Nephron (organoid): ENCODE measurements around the gene AUP1.
A peak's percentile ranks its signal among the peaks of the same experiment; 100 is the strongest.

Source experiments
- H3K27ac Mint-ChIP-seq, 3 experiments: 2 replicates each; pipeline ENCODE4 v1.8.0; 2020; ENCODE audit warnings: mixed read lengths in 3 of 3, mild to moderate bottlenecking in 2 of 3, moderate library complexity in 1 of 3
- H3K27me3 Mint-ChIP-seq: 2 replicates; pipeline ENCODE4 v1.8.0; 2021; ENCODE audit warnings: low read depth, mild to moderate bottlenecking, moderate library complexity, mixed read lengths
- H3K36me3 Mint-ChIP-seq: 2 replicates; pipeline ENCODE4 v1.8.0; 2020; ENCODE audit warnings: low read depth, mixed read lengths
- H3K4me1 Mint-ChIP-seq: 2 replicates; pipeline ENCODE4 v1.8.0; 2020; ENCODE audit warnings: mixed read lengths
- H3K4me3 Mint-ChIP-seq, 3 experiments: 2 replicates each; pipeline ENCODE4 v1.8.0; 2020; ENCODE audit warnings: mild to moderate bottlenecking in 3 of 3, mixed read lengths in 3 of 3, moderate library complexity in 2 of 3
- H3K9me3 Mint-ChIP-seq: 2 replicates; pipeline ENCODE4 v1.8.0; 2020; ENCODE audit warnings: mixed read lengths
- CTCF ChIP-seq, 3 experiments: fragments of 200-600 bp; sonication (generic); IDR thresholded peaks; one replicate each; pipeline ENCODE4 v1.5.0; 2021; ENCODE audit warnings: antibody characterized with exemption in 3 of 3; ENCODE audit not compliant: unreplicated experiment in 3 of 3

AUP1 gene

GRCh38 chr2:74496997-74497776, 32.3 kb downstream of the AUP1 start:
- Mint-ChIP-seq H3K36me3 (peaks cover 29% of the 10 kb centered on the region), H3K9me3 (no peaks in the 10 kb centered on the region), H3K27me3 (peaks cover 76% of the 10 kb centered on the region), H3K4me1 (peaks cover 28% of the 10 kb centered on the region), H3K4me3 (peak overlapping the region; percentile 58 to 89 (median 87)), H3K27ac (no peak overlapping the region)
- TF ChIP-seq CTCF (IDR thresholded peaks at IDR 0.05; ENCODE audit: unreplicated experiment in 3 of 3): no peak

DNA sequence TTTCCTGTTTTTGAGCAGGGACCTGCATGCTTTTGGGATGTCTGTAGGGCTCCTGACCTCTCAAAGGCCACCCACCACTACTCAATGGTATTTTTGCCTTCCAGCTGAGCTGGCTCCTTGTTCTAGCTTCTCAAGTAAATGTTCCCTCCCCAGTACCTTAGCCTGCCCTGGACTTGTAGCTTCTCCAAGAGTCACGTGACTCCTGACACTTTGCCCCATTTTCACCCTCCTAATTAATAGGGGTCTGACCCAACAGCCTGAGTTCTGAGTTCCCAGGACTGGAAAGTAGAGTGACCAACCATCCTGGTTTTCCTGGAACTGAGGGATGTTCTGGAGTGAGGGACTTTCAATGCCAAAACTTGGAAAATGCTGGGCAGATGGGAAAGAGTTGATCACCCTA, 34.1 kb downstream of the AUP1 start:
- H3K27me3 Mint-ChIP-seq: peaks cover 58% of the 10 kb centered on the region
- no peak for TF ChIP-seq CTCF (IDR thresholded peaks at IDR 0.05; ENCODE audit: unreplicated experiment in 3 of 3)
- no peak overlapping the region for H3K4me3 Mint-ChIP-seq
- H3K9me3 Mint-ChIP-seq: no peaks in the 10 kb centered on the region
- no peak overlapping the region for H3K27ac Mint-ChIP-seq
- peaks cover 47% of the 10 kb centered on the region for H3K36me3 Mint-ChIP-seq
- H3K4me1 Mint-ChIP-seq: peaks cover 12% of the 10 kb centered on the region

- Mint-ChIP-seq H3K4me1 (peaks cover 5% of the 10 kb centered on the region), H3K36me3 (peaks cover 60% of the 10 kb centered on the region), H3K27me3 (peaks cover 39% of the 10 kb centered on the region), H3K4me3 (no peak overlapping the region), H3K27ac (no peak overlapping the region), H3K9me3 (no peaks in the 10 kb centered on the region)
- TF ChIP-seq CTCF (IDR thresholded peaks at IDR 0.05; ENCODE audit: unreplicated experiment in 3 of 3): no peak
These were observed 36.0 kb downstream of the AUP1 start for GRCh38 chr2:74493546-74493945.

GRCh38 chr2:74491648-74492544, 37.6 kb downstream of the AUP1 start:
- no peak for TF ChIP-seq CTCF (IDR thresholded peaks at IDR 0.05; ENCODE audit: unreplicated experiment in 3 of 3)
- Mint-ChIP-seq H3K27ac (no peak overlapping the region), H3K36me3 (peaks cover 61% of the 10 kb centered on the region), H3K9me3 (no peaks in the 10 kb centered on the region), H3K4me3 (no peak overlapping the region), H3K4me1 (no peaks in the 10 kb centered on the region), H3K27me3 (peaks cover 23% of the 10 kb centered on the region)

GRCh38 chr2:74489906-74490305, 39.6 kb downstream of the AUP1 start:
- no peak overlapping the region for H3K27ac Mint-ChIP-seq
- H3K36me3 Mint-ChIP-seq: peaks cover 58% of the 10 kb centered on the region
- no peak overlapping the region for H3K4me3 Mint-ChIP-seq
- H3K9me3 Mint-ChIP-seq: no peaks in the 10 kb centered on the region
- no peaks in the 10 kb centered on the region for H3K4me1 Mint-ChIP-seq
- peaks cover 3% of the 10 kb centered on the region for H3K27me3 Mint-ChIP-seq
- TF ChIP-seq CTCF (IDR thresholded peaks at IDR 0.05; ENCODE audit: unreplicated experiment in 3 of 3): no peak
